K562 (cell line): ENCODE results near the gene SNX15. TPM values are rescaled to one million over a fixed set of nuclear protein-coding genes. Genes with fewer than 3 reads are reported as not detected.
A peak's percentile ranks its signal among the peaks of the same experiment; 100 is the strongest.

Experiments
- CCAR2 ChIP-seq: fragments of 200-400 bp; formaldehyde crosslinking; IDR thresholded peaks from 2 replicates; pipeline ENCODE4 v1.6.1; 2017; ENCODE audit warnings: mild to moderate bottlenecking, low read depth, low read length
- CLOCK ChIP-seq: fragments of 250-450 bp; sonication (Bioruptor Pico); IDR thresholded peaks from 2 replicates; pipeline ENCODE4 v1.4.0; 2020; ENCODE audit warnings: mild to moderate bottlenecking, moderate library complexity, borderline replicate concordance
- ETV1 ChIP-seq: fragments of 450-650 bp; conservative IDR thresholded peaks from 2 replicates; pipeline ENCODE4 v1.6.1; 2016; ENCODE audit warnings: missing genetic modification characterization, control low read depth, low read depth, missing compliant biosample characterization
- FIP1L1 ChIP-seq: fragments of 200-400 bp; formaldehyde crosslinking; IDR thresholded peaks from 2 replicates; pipeline ENCODE4 v1.6.1; 2018; ENCODE audit warnings: mild to moderate bottlenecking, low read depth, low read length; ENCODE audit not compliant: poor library complexity, severe bottlenecking
- FOXK1 ChIP-seq: sonication (generic); formaldehyde crosslinking; IDR thresholded peaks from 2 replicates; pipeline ENCODE4 v1.8.0; 2022; ENCODE audit warnings: missing genetic modification reagents, mild to moderate bottlenecking, borderline replicate concordance
- GTF2E2 ChIP-seq: fragments of 200-800 bp; sonication (Bioruptor generic); IDR thresholded peaks from 2 replicates; pipeline ENCODE4 v1.6.1; 2016; ENCODE audit warnings: missing genetic modification characterization, missing compliant biosample characterization
- HDAC2 ChIP-seq: fragments of 450-650 bp; IDR thresholded peaks from 2 replicates; pipeline ENCODE4 v1.6.1; 2016; ENCODE audit warnings: mild to moderate bottlenecking
- MGA ChIP-seq: fragments of 450-650 bp; IDR thresholded peaks from 2 replicates; pipeline ENCODE4 v1.6.1; 2016; ENCODE audit warnings: mild to moderate bottlenecking, moderate library complexity
- NELFE ChIP-seq: IDR thresholded peaks from 2 replicates; pipeline ENCODE4 v1.6.1; 2011; ENCODE audit warnings: mild to moderate bottlenecking; ENCODE audit not compliant: insufficient read depth, insufficient read length
- PHB2 ChIP-seq: fragments of 450-650 bp; IDR thresholded peaks from 2 replicates; pipeline ENCODE4 v1.6.1; 2017; ENCODE audit warnings: low read depth
- SIN3A ChIP-seq, 2 experiments: fragments of 150-350 bp in 1 of 2; IDR thresholded peaks; 2 replicates each; pipeline ENCODE4 v1.6.1; 2011 to 2016; ENCODE audit warnings: borderline replicate concordance in 2 of 2, low read depth in 2 of 2, low read length in 2 of 2, mild to moderate bottlenecking in 2 of 2, moderate library complexity in 2 of 2; ENCODE audit not compliant: control insufficient read depth in 1 of 2
- TAF7 ChIP-seq: fragments of 450-650 bp; IDR thresholded peaks from 2 replicates; pipeline ENCODE4 v1.6.1; 2016; ENCODE audit warnings: missing genetic modification characterization, missing compliant biosample characterization
- ZNF695 ChIP-seq: fragments of 450-650 bp; formaldehyde crosslinking; IDR thresholded peaks from 2 replicates; pipeline ENCODE4 v1.4.0; 2020; ENCODE audit warnings: mild to moderate bottlenecking, moderate library complexity
- polyA plus RNA-seq, 8 experiments: library from polyadenylated mRNA; depleted of rRNA in 4 of 8; stranded (reverse) in 5 of 8; unstranded in 3 of 8; fragments of >200 nt; fragmentation: Nextera tagmentation in 2 of 8; fragmentation: Illumina TruSeq in 1 of 8; extraction: Ambion mirVana in 2 of 8; extraction: Trizol in 1 of 8; gene quantifications; 2 replicates each; pipeline versions ENCODE4 v1.2.1 to v1.2.3, GENCODE V29; 2011 to 2014; ENCODE audit warnings: inconsistent platforms in 1 of 8, missing spikeins in 1 of 8
- total RNA-seq, 7 experiments: library from RNA; depleted of rRNA in 6 of 7; stranded (reverse); fragments of >200 nt in 6 of 7; fragmentation: Illumina TruSeq in 2 of 7; extraction: Trizol in 2 of 7; gene quantifications; 2 replicates each; pipeline versions ENCODE4 v1.2.1 to v1.2.3, GENCODE V29; 2011 to 2021; ENCODE audit warnings: low replicate concordance in 1 of 7

The SNX15 gene
- total and polyA plus RNA-seq, 9 of the 15 experiments (the other 6 are each of a cell fraction or from before 2014, with no cell fraction given): 1.8 to 27.8 (median 15.2) TPM

GRCh38 chr11:65083834-65084597 is 56.8 kb downstream of the SNX15 start, which contains the start of the genes CDCA5 and ZFPL1 (continued):
- TF ChIP-seq GTF2E2 (no peak), CCAR2 (no peak), SIN3A (IDR thresholded peaks at IDR 0.05; ENCODE audit: borderline replicate concordance in 2 of 2, control insufficient read depth in 1 of 2, low read depth in 2 of 2, low read length in 2 of 2) (peak; percentile 78 to 99; a peak in 3 of 4 replicates), CLOCK (CRISPR knock-in tag) (peak; percentile 40; the same call in 1 of the 2 replicates), NELFE (no peak), FOXK1 (CRISPR knock-in tag) (no peak), ETV1 (tag) (peak; percentile 86), TAF7 (tag) (0 out of 2 replicates have a peak, but pooled peaks have one; percentile 10), PHB2 (no peak), ZNF695 (no peak), MGA (no peak; the same call in 1 of the 2 replicates), HDAC2 (peak; percentile 83; the same call in 1 of the 2 replicates), FIP1L1 (peak; percentile 90)
